K562 (cell line): ENCODE measurements around the gene PRXL2A. TPM values are rescaled to one million over a fixed set of nuclear protein-coding genes. Genes with fewer than 3 reads are reported as not detected.

Source experiments
- ATAC-seq: fragments of 200-7000 bp; cut with Tn5 transposase; 3 replicates; pipeline ENCODE4 v1.9.1; 2020; ENCODE audit warnings: moderate library complexity
- BruUV-seq: library from RNA; stranded (reverse); fragments of 400-500 nt; replicated peaks from 2 replicates; lab custom pipeline; 2021; lab: Mats Ljungman, UMichigan
- CTCF ChIA-PET: fragments of 300-600 bp; formaldehyde crosslinking; extraction: SDS; loops from one replicate; lab custom pipeline; 2021; ENCODE audit warnings: low intra/inter-chr PET ratio; lab: Yijun Ruan, JAX
- POLR2A ChIA-PET: fragments of 300-600, 350-650 bp; sonication (Branson Sonifier 250); formaldehyde crosslinking; extraction: SDS; loops from one replicate; lab custom pipeline; 2021; ENCODE audit warnings: antibody characterized with exemption, inconsistent platforms; lab: Yijun Ruan, JAX
- DNase-seq, 4 experiments: peaks; one replicate each; pipeline versions ENCODE4 v3.0.0 to v3.0.0-alpha.2; 2011 to 2018; ENCODE audit warnings: low spot score in 3 of 4, mixed read lengths in 3 of 4; ENCODE audit errors: extremely low read depth in 1 of 4
- FAIRE-seq: peaks from 2 replicates; lab custom pipeline; 2011; peaks lifted over from hg19 to GRCh38; lab: Jason Lieb, UNC
- H2AFZ ChIP-seq: 2 replicates; pipeline ENCODE4 v1.6.0; 2011; ENCODE audit warnings: low read depth, low read length, control low read depth, inconsistent platforms
- H3K27ac ChIP-seq: fragments of 200-600 bp; 3 replicates; pipeline ENCODE4 v1.8.0; 2011; ENCODE audit warnings: low read depth, mild to moderate bottlenecking, control low read depth, inconsistent platforms, low read length, moderate library complexity, mixed read lengths; ENCODE audit errors: extremely low read depth
- H3K27me3 ChIP-seq, 2 experiments: fragments of 300-600 bp in 1 of 2; 2 replicates in 1 of 2; 3 replicates in 1 of 2; pipeline versions ENCODE4 v1.6.0 to v1.8.0; 2011; ENCODE audit warnings: inconsistent platforms in 2 of 2, low read length in 2 of 2, mild to moderate bottlenecking in 1 of 2, mixed read lengths in 1 of 2, moderate library complexity in 1 of 2; ENCODE audit not compliant: control insufficient read depth in 2 of 2, insufficient read depth in 2 of 2
- H3K36me3 ChIP-seq: fragments of 300-600 bp; 3 replicates; pipeline ENCODE4 v1.8.0; 2011; ENCODE audit warnings: mild to moderate bottlenecking, low read length, inconsistent platforms; ENCODE audit not compliant: control insufficient read depth, insufficient read depth
- H3K4me1 ChIP-seq, 2 experiments: fragments of 200-600 bp in 1 of 2; replicated peaks in 1 of 2; 2 replicates in 1 of 2; 3 replicates in 1 of 2; pipeline versions ENCODE4 v1.5.1 to v1.8.0; 2011; ENCODE audit warnings: inconsistent platforms in 2 of 2, low read length in 2 of 2, mild to moderate bottlenecking in 1 of 2, mixed read lengths in 1 of 2, moderate library complexity in 1 of 2; ENCODE audit not compliant: control insufficient read depth in 2 of 2, insufficient read depth in 2 of 2
- H3K4me2 ChIP-seq: 2 replicates; pipeline ENCODE4 v1.6.1; 2011; ENCODE audit warnings: low read length, control low read depth, inconsistent platforms, mixed read lengths; ENCODE audit not compliant: insufficient read depth
- H3K4me3 ChIP-seq: fragments of 200-600 bp; sonication (generic), shearing (Covaris generic); 2 replicates; pipeline ENCODE4 v1.5.1; 2016; ENCODE audit warnings: control low read depth, inconsistent platforms
- H3K79me2 ChIP-seq: fragments of 200-600 bp; 3 replicates; pipeline ENCODE4 v1.8.0; 2011; ENCODE audit warnings: low read length, inconsistent platforms; ENCODE audit not compliant: control insufficient read depth, insufficient read depth
- H3K9ac ChIP-seq, 2 experiments: 2 replicates each; pipeline versions ENCODE4 v1.6.0 to v1.6.1; 2011; ENCODE audit warnings: low read depth in 2 of 2, low read length in 2 of 2, control low read depth in 1 of 2, inconsistent platforms in 1 of 2, mild to moderate bottlenecking in 1 of 2, mixed read lengths in 1 of 2; ENCODE audit not compliant: insufficient read depth in 1 of 2
- H3K9me1 ChIP-seq: one replicate; pipeline ENCODE4 v1.6.0; 2011; ENCODE audit warnings: inconsistent platforms, mild to moderate bottlenecking, low read length, moderate library complexity; ENCODE audit not compliant: control insufficient read depth, insufficient read depth
- H3K9me3 ChIP-seq: replicated peaks from 2 replicates; pipeline ENCODE4 v1.5.1; 2011; ENCODE audit warnings: low read depth, low read length, inconsistent platforms; ENCODE audit not compliant: control insufficient read depth, insufficient read depth
- H4K20me1 ChIP-seq: replicated peaks from 2 replicates; pipeline ENCODE4 v1.6.1; 2011; ENCODE audit warnings: low read length, inconsistent platforms, mixed read lengths; ENCODE audit not compliant: control insufficient read depth, insufficient read depth
- CBX2 ChIP-seq: fragments of 200-600 bp; sonication (generic); IDR thresholded peaks from one replicate; pipeline ENCODE4 v1.6.1; 2012; ENCODE audit warnings: mild to moderate bottlenecking, low read length, inconsistent platforms; ENCODE audit not compliant: insufficient read depth, poor library complexity, severe bottlenecking
- DNMT1 ChIP-seq: fragments of 450-650 bp; IDR thresholded peaks from 2 replicates; pipeline ENCODE4 v1.6.1; 2016; ENCODE audit warnings: antibody characterized with exemption, mild to moderate bottlenecking
- FOXA1 ChIP-seq: fragments of 450-650 bp; IDR thresholded peaks from 2 replicates; pipeline ENCODE4 v1.6.1; 2016; ENCODE audit warnings: mild to moderate bottlenecking, borderline replicate concordance
- FOXM1 ChIP-seq, 2 experiments: fragments of 450-650 bp in 1 of 2; sonication (generic) in 1 of 2; formaldehyde crosslinking in 1 of 2; IDR thresholded peaks; 2 replicates each; pipeline versions ENCODE4 v1.6.1 to v1.9.0; 2017 to 2022; ENCODE audit warnings: low read depth in 2 of 2, mild to moderate bottlenecking in 2 of 2, missing genetic modification reagents in 1 of 2, moderate library complexity in 1 of 2
- JUND ChIP-seq, 2 experiments: IDR thresholded peaks; 2 replicates in 1 of 2; 3 replicates in 1 of 2; pipeline ENCODE4 v1.6.1; 2011; ENCODE audit warnings: borderline replicate concordance in 2 of 2, low read depth in 2 of 2, low read length in 2 of 2, improper control_type of control experiment in 1 of 2, missing biosample characterization in 1 of 2, missing genetic modification characterization in 1 of 2, missing genetic modification reagents in 1 of 2
- KDM4B ChIP-seq, 2 experiments: fragments of 450-650 bp in 1 of 2; sonication (generic) in 1 of 2; IDR thresholded peaks; 2 replicates each; pipeline ENCODE4 v1.6.1; 2016 to 2017; ENCODE audit warnings: borderline replicate concordance in 2 of 2, antibody characterized with exemption in 1 of 2, low read depth in 1 of 2, mild to moderate bottlenecking in 1 of 2
- NCOA4 ChIP-seq: fragments of 450-650 bp; IDR thresholded peaks from 2 replicates; pipeline ENCODE4 v1.6.1; 2018; ENCODE audit warnings: mild to moderate bottlenecking; ENCODE audit not compliant: partially characterized antibody
- NFXL1 ChIP-seq: fragments of 450-650 bp; formaldehyde crosslinking; IDR thresholded peaks from 2 replicates; pipeline ENCODE4 v1.4.0; 2021; ENCODE audit warnings: mild to moderate bottlenecking
- NFYB ChIP-seq: IDR thresholded peaks from 2 replicates; pipeline ENCODE4 v1.6.1; 2011; ENCODE audit warnings: mild to moderate bottlenecking, moderate library complexity; ENCODE audit not compliant: insufficient read length; ENCODE audit errors: extremely low read depth
- SRSF1 ChIP-seq: fragments of 200-400 bp; formaldehyde crosslinking; IDR thresholded peaks from 2 replicates; pipeline ENCODE4 v1.6.1; 2017; ENCODE audit warnings: mild to moderate bottlenecking, low read depth, low read length, moderate library complexity
- TEAD1 ChIP-seq, 2 experiments: fragments of 450-650 bp in 1 of 2; sonication (generic) in 1 of 2; formaldehyde crosslinking; IDR thresholded peaks; 2 replicates each; pipeline versions ENCODE4 v1.4.0 to v1.8.0; 2020 to 2022; ENCODE audit warnings: mild to moderate bottlenecking in 2 of 2, missing genetic modification reagents in 1 of 2
- ZBTB43 ChIP-seq: sonication (generic); formaldehyde crosslinking; IDR thresholded peaks from 2 replicates; pipeline ENCODE4 v1.8.0; 2023; ENCODE audit warnings: mild to moderate bottlenecking, missing genetic modification reagents
- ZNF263 ChIP-seq: sonication (generic); formaldehyde crosslinking; IDR thresholded peaks from 2 replicates; pipeline ENCODE4 v1.8.0; 2022; ENCODE audit warnings: mild to moderate bottlenecking, missing genetic modification reagents, borderline replicate concordance
- ZNF324 ChIP-seq: fragments of 250-450 bp; sonication (Bioruptor Pico); IDR thresholded peaks from 2 replicates; pipeline ENCODE4 v1.4.0; 2020; ENCODE audit warnings: mild to moderate bottlenecking
- ZNF398 ChIP-seq: fragments of 250-450 bp; sonication (Bioruptor Pico); IDR thresholded peaks from 2 replicates; pipeline ENCODE4 v1.8.0; 2021; ENCODE audit warnings: moderate library complexity, mild to moderate bottlenecking, inconsistent platforms
- ZNF830 ChIP-seq: fragments of 250-450 bp; sonication (Bioruptor Pico); IDR thresholded peaks from 2 replicates; pipeline ENCODE4 v1.5.0; 2021; ENCODE audit warnings: mild to moderate bottlenecking
- WGBS: fragments of 100-300 bp; shearing (Covaris generic); methylation state at CpG from one replicate; pipeline ENCODE4 v1.1.6; 2016; ENCODE audit warnings: low coverage, mixed read lengths; ENCODE audit not compliant: insufficient coverage; ENCODE audit errors: missing lambda C conversion rate; 5-methylcytosine and 5-hydroxymethylcytosine counted together
- in situ Hi-C: fragments of 300-500 bp; cut with MboI; formaldehyde crosslinking; loops from 4 replicates; pipeline ENCODE4 v1.15.0; 2018; ENCODE audit warnings: inconsistent platforms, mixed read lengths
- intact Hi-C: fragments of 100-400 bp; cut with micrococcal nuclease; formaldehyde crosslinking; loops from 2 replicates; pipeline ENCODE4 v1.14.2; 2022
- polyA plus RNA-seq, 8 experiments: library from polyadenylated mRNA; depleted of rRNA in 4 of 8; stranded (reverse) in 5 of 8; unstranded in 3 of 8; fragments of >200 nt; fragmentation: Nextera tagmentation in 2 of 8; fragmentation: Illumina TruSeq in 1 of 8; extraction: Ambion mirVana in 2 of 8; extraction: Trizol in 1 of 8; gene quantifications; 2 replicates each; pipeline versions ENCODE4 v1.2.1 to v1.2.3, GENCODE V29; 2011 to 2014; ENCODE audit warnings: inconsistent platforms in 1 of 8, missing spikeins in 1 of 8
- total RNA-seq, 7 experiments: library from RNA; depleted of rRNA in 6 of 7; stranded (reverse); fragments of >200 nt in 6 of 7; fragmentation: Illumina TruSeq in 2 of 7; extraction: Trizol in 2 of 7; gene quantifications; 2 replicates each; pipeline versions ENCODE4 v1.2.1 to v1.2.3, GENCODE V29; 2011 to 2021; ENCODE audit warnings: low replicate concordance in 1 of 7
- TF ChIP-seq, protein P1 (sequence below): sonication (generic); formaldehyde crosslinking; IDR thresholded peaks from 2 replicates; pipeline ENCODE4 v1.8.0; 2022; ENCODE audit warnings: mild to moderate bottlenecking, missing genetic modification reagents

Gene PRXL2A
- total and polyA plus RNA-seq, 9 of the 15 experiments (the other 6 are each of a cell fraction or from before 2014, with no cell fraction given), result 0.14 to 1.2 (median 0.75) TPM

- ChIA-PET POLR2A (interaction anchor here (1.0 kb wide), 1 partner anchor 45 kb away, joined by 4 read pairs; no protein-coding TSS in a partner anchor), CTCF (no interaction called here)
- Histone ChIP-seq H3K9ac (no peak overlapping the region), H3K9me3 (no peaks in the 10 kb centered on the region), H3K79me2 (peaks cover 33% of the 10 kb centered on the region), H4K20me1 (peaks cover 14% of the 10 kb centered on the region; the same call in 1 of the 2 replicates), H3K4me1 (peaks cover 28 to 46% of the 10 kb centered on the region in 2 experiments), H3K27ac (no peak overlapping the region), H2AFZ (no peak overlapping the region), H3K4me3 (no peak overlapping the region), H3K9me1 (peaks cover 3% of the 10 kb centered on the region), H3K4me2 (no peak overlapping the region), H3K36me3 (peaks cover 14% of the 10 kb centered on the region), H3K27me3 (no peaks in the 10 kb centered on the region)
- WGBS, result 95% methylated on average over 4 of the region's 4 CpGs
- no peak for ATAC-seq
- intact Hi-C loops (no loop called here), in situ Hi-C loops (no loop called here)
- BruUV-seq, result no TSS peak
- no peak for DNase-seq
- no peak for FAIRE-seq
- TF ChIP-seq, protein P1, sequence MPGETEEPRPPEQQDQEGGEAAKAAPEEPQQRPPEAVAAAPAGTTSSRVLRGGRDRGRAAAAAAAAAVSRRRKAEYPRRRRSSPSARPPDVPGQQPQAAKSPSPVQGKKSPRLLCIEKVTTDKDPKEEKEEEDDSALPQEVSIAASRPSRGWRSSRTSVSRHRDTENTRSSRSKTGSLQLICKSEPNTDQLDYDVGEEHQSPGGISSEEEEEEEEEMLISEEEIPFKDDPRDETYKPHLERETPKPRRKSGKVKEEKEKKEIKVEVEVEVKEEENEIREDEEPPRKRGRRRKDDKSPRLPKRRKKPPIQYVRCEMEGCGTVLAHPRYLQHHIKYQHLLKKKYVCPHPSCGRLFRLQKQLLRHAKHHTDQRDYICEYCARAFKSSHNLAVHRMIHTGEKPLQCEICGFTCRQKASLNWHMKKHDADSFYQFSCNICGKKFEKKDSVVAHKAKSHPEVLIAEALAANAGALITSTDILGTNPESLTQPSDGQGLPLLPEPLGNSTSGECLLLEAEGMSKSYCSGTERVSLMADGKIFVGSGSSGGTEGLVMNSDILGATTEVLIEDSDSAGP (CRISPR knock-in tag), result no peak
- TF ChIP-seq ZBTB43 (CRISPR knock-in tag) (no peak), ZNF324 (CRISPR knock-in tag) (no peak), ZNF263 (CRISPR knock-in tag) (no peak), KDM4B (IDR thresholded peaks at IDR 0.05; ENCODE audit: borderline replicate concordance in 2 of 2, low read depth in 1 of 2) (no peak), JUND (IDR thresholded peaks at IDR 0.05; ENCODE audit: borderline replicate concordance, low read depth, low read length) (no peak), JUND (tag; IDR thresholded peaks at IDR 0.05; ENCODE audit: borderline replicate concordance, low read depth, low read length) (no peak), CBX2 (no peak), SRSF1 (no peak), NCOA4 (no peak), ZNF830 (CRISPR knock-in tag) (no peak), DNMT1 (no peak), FOXM1 (IDR thresholded peaks at IDR 0.05; ENCODE audit: low read depth) (no peak), FOXM1 (CRISPR knock-in tag; IDR thresholded peaks at IDR 0.05; ENCODE audit: low read depth) (no peak), NFYB (no peak), NFXL1 (CRISPR knock-in tag) (no peak), TEAD1 (CRISPR knock-in tag; IDR thresholded peaks at IDR 0.05) (no peak), FOXA1 (no peak), ZNF398 (CRISPR knock-in tag) (no peak)
These were observed 44.3 kb downstream of the PRXL2A start for GRCh38 chr10:80452640-80453039.
